ENCODE measurements around the gene STK11.

DNA sequence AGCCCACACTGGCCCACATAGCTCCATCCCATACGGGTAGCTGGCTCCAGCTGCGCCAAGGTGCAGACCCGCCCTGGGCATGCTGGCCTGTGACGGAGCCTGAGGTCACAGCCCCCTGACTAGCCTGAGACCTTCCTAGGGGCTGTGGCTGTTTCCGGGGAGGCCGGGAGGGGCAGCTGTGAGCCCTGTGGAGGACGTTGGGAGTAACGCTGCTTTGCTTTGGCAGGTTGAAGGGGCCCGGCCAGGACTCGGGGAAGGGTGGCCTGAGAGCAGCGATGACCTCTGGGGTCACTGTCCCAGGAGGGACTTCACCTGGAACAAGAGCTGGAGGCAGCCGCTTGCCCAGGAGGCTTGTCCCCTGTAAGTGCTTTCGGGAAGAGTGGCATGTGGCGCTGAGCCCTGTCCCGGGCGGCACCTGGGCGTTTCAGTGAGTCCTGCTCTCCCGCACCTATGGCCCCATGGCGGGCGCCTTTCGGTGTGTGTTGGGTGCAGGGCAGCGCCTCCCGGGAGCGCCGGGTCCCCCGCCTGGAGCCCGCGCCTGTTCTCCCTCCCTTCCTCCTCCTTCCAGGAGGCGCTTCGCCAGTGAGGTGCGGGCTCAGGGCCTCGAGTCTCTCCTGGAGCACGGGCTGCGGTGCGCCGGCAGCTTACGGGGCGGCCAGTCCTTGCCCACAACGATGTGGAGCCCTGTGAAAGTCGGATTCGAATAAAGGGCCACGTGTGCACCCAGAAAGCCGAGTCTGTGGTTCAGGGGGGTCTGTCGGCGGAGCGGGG, 68.7 kb downstream of the STK11 start:
- TF ChIP-seq EZH2phosphoT487 (IDR thresholded peaks at IDR 0.05; ENCODE audit: low read depth) (no peak), CTCF (IDR thresholded peaks at IDR 0.05; ENCODE audit: low read depth, low read length) (no peak)
